ENCODE results near the gene AOC2. TPM values are rescaled to one million over a fixed set of nuclear protein-coding genes. Genes with fewer than 3 reads are reported as not detected.

Gene AOC2
- total and polyA plus RNA-seq, 2 of the 13 experiments (the other 11 are each of a cell fraction or from before 2014, with no cell fraction given), result 1.2 to 3.3 TPM

DNA sequence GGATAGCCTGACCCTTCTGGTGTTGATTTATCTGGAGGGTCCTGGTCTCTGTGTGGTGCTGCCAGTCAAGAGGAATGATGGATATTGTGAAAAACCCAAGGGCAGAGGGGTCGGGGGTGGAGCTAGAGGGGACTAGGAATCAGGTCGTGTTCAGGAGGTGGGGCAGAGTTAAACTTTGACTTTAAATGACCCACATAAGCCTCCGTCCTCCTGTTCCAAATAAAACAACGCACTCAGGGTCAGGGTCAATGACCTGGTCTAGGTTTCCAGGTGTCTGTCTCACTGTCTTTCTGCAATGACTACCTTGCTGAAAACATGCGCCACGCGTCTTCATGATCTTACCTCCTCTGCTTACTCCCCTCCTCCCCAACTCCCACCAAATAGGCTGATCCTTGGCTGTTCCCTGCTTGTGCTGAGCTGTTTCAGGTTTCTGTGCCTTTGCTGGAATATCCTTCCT is 21.3 kb downstream of the AOC2 start (continued):
- TF ChIP-seq NR3C1 (CRISPR knock-in tag; IDR thresholded peaks at IDR 0.05), result no peak
- no peak for TF ChIP-seq GTF2F1 (IDR thresholded peaks at IDR 0.05; ENCODE audit: low read length)
- TF ChIP-seq CEBPG (CRISPR knock-in tag; IDR thresholded peaks at IDR 0.05), result peak; percentile 43; the same call in 1 of the 2 replicates
- no peak for TF ChIP-seq ZNF510 (CRISPR knock-in tag; IDR thresholded peaks at IDR 0.05; ENCODE audit: low read depth)
- TF ChIP-seq ZNF616 (CRISPR knock-in tag; IDR thresholded peaks at IDR 0.05; ENCODE audit: low read depth), result no peak
- TF ChIP-seq, protein P1, sequence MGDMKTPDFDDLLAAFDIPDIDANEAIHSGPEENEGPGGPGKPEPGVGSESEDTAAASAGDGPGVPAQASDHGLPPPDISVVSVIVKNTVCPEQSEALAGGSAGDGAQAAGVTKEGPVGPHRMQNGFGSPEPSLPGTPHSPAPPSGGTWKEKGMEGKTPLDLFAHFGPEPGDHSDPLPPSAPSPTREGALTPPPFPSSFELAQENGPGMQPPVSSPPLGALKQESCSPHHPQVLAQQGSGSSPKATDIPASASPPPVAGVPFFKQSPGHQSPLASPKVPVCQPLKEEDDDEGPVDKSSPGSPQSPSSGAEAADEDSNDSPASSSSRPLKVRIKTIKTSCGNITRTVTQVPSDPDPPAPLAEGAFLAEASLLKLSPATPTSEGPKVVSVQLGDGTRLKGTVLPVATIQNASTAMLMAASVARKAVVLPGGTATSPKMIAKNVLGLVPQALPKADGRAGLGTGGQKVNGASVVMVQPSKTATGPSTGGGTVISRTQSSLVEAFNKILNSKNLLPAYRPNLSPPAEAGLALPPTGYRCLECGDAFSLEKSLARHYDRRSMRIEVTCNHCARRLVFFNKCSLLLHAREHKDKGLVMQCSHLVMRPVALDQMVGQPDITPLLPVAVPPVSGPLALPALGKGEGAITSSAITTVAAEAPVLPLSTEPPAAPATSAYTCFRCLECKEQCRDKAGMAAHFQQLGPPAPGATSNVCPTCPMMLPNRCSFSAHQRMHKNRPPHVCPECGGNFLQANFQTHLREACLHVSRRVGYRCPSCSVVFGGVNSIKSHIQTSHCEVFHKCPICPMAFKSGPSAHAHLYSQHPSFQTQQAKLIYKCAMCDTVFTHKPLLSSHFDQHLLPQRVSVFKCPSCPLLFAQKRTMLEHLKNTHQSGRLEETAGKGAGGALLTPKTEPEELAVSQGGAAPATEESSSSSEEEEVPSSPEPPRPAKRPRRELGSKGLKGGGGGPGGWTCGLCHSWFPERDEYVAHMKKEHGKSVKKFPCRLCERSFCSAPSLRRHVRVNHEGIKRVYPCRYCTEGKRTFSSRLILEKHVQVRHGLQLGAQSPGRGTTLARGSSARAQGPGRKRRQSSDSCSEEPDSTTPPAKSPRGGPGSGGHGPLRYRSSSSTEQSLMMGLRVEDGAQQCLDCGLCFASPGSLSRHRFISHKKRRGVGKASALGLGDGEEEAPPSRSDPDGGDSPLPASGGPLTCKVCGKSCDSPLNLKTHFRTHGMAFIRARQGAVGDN (CRISPR knock-in tag; IDR thresholded peaks at IDR 0.05), result no peak
- no peak for TF ChIP-seq ZNF558 (CRISPR knock-in tag; IDR thresholded peaks at IDR 0.05; ENCODE audit: borderline replicate concordance)
- TF ChIP-seq ZNF317 (CRISPR knock-in tag; IDR thresholded peaks at IDR 0.05), result peak; percentile 61
- TF ChIP-seq PHB2 (IDR thresholded peaks at IDR 0.05; ENCODE audit: partially characterized antibody), result no peak
- peak; percentile 15; the same call in 1 of the 2 replicates for TF ChIP-seq YEATS4 (CRISPR knock-in tag; IDR thresholded peaks at IDR 0.05; ENCODE audit: borderline replicate concordance)
- TF ChIP-seq ZNF761 (CRISPR knock-in tag; conservative IDR thresholded peaks at IDR 0.05), result no peak
- TF ChIP-seq NR2F2 (IDR thresholded peaks at IDR 0.05; ENCODE audit: borderline replicate concordance, low read depth), result peak; percentile 97
- 0 out of 2 replicates have a peak, but pooled peaks have one; percentile 19 for TF ChIP-seq ZNF552 (CRISPR knock-in tag; IDR thresholded peaks at IDR 0.05; ENCODE audit: borderline replicate concordance)
- no peak for TF ChIP-seq ZNF235 (CRISPR knock-in tag; IDR thresholded peaks at IDR 0.05; ENCODE audit: borderline replicate concordance)
- TF ChIP-seq SMC3 (IDR thresholded peaks at IDR 0.05; ENCODE audit: low read length), result 0 out of 2 replicates have a peak, but pooled peaks have one; percentile 0
- no peak for TF ChIP-seq ELF1 (CRISPR knock-in tag; IDR thresholded peaks at IDR 0.05)
- TF ChIP-seq ZMYM2 (CRISPR knock-in tag; IDR thresholded peaks at IDR 0.05), result no peak
- no peak; the same call in 1 of the 2 replicates for TF ChIP-seq RORA (CRISPR knock-in tag; IDR thresholded peaks at IDR 0.05)
- no peak for TF ChIP-seq ZFP1 (CRISPR knock-in tag; IDR thresholded peaks at IDR 0.05)
- no peak for TF ChIP-seq ZFP62 (CRISPR knock-in tag; IDR thresholded peaks at IDR 0.05)
- TF ChIP-seq ZBTB1 (CRISPR knock-in tag; IDR thresholded peaks at IDR 0.05; ENCODE audit: borderline replicate concordance), result no peak
- TF ChIP-seq GABPA (IDR thresholded peaks at IDR 0.05; ENCODE audit: low read depth, low read length), result no peak
- TF ChIP-seq GABPA (CRISPR knock-in tag; IDR thresholded peaks at IDR 0.05; ENCODE audit: low read depth), result 0 out of 2 replicates have a peak, but pooled peaks have one; percentile 40
- 0 out of 2 replicates have a peak, but pooled peaks have one; percentile 41 for TF ChIP-seq SMAD3 (CRISPR knock-in tag; IDR thresholded peaks at IDR 0.05)
- TF ChIP-seq, protein P2, sequence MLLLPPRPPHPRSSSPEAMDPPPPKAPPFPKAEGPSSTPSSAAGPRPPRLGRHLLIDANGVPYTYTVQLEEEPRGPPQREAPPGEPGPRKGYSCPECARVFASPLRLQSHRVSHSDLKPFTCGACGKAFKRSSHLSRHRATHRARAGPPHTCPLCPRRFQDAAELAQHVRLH (CRISPR knock-in tag; IDR thresholded peaks at IDR 0.05; ENCODE audit: borderline replicate concordance, low read depth), result no peak
- TF ChIP-seq NCOA2 (CRISPR knock-in tag; IDR thresholded peaks at IDR 0.05), result peak; percentile 63; the same call in 1 of the 2 replicates
- TF ChIP-seq ZNF792 (CRISPR knock-in tag; IDR thresholded peaks at IDR 0.05), result no peak
- TF ChIP-seq MYC (CRISPR knock-in tag; IDR thresholded peaks at IDR 0.05; ENCODE audit: borderline replicate concordance), result peak; percentile 47; the same call in 1 of the 2 replicates
- TF ChIP-seq, protein P3, sequence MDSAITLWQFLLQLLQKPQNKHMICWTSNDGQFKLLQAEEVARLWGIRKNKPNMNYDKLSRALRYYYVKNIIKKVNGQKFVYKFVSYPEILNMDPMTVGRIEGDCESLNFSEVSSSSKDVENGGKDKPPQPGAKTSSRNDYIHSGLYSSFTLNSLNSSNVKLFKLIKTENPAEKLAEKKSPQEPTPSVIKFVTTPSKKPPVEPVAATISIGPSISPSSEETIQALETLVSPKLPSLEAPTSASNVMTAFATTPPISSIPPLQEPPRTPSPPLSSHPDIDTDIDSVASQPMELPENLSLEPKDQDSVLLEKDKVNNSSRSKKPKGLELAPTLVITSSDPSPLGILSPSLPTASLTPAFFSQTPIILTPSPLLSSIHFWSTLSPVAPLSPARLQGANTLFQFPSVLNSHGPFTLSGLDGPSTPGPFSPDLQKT (CRISPR knock-in tag; IDR thresholded peaks at IDR 0.05; ENCODE audit: borderline replicate concordance), result no peak
- TF ChIP-seq HNRNPK (IDR thresholded peaks at IDR 0.05; ENCODE audit: low read depth, low read length, poor library complexity, severe bottlenecking), result no peak

Data from HepG2 (cell line).